ENCODE results near the gene TTC16.

TTC16 gene

GRCh38 chr9:127715470-127716337 lies at the start of gene TTC16, which contains the start of gene PTRH1:
TTC16 (plus strand) TSS chr9:127716079; CDS start chr9:127716146, 67 bp downstream.
PTRH1 (minus strand) TSS chr9:127715663; CDS start chr9:127715639, 24 bp downstream.
- peak within 1 kb of the TSS; percentile 96 for H3K4me3 ChIP-seq

GRCh38 chr9:127667127-127667844 lies 48.6 kb upstream of the TTC16 start:
- Histone ChIP-seq H3K27ac (no peak overlapping the region), H3K4me3 (no peak overlapping the region)
- no peak for TF ChIP-seq CTCF (IDR thresholded peaks at IDR 0.05)
- no peak for DNase-seq (ENCODE audit: low spot score)

More at GRCh38 chr9:127715470-127716337, at the start of gene TTC16, which contains the start of gene PTRH1:
- peak within 1 kb of the TSS; percentile 73 to 75 for H3K27ac ChIP-seq
- TF ChIP-seq CTCF (IDR thresholded peaks at IDR 0.05), result no peak
- DNase-seq (ENCODE audit: low spot score), result peak; percentile 98

GRCh38 chr9:127667906-127668305 lies 48.0 kb upstream of the TTC16 start:
- no peak for TF ChIP-seq CTCF (IDR thresholded peaks at IDR 0.05)
- Histone ChIP-seq H3K27ac (no peak overlapping the region), H3K4me3 (no peak overlapping the region)
- no peak for DNase-seq (ENCODE audit: low spot score)

GRCh38 chr9:127673234-127673633 lies 42.6 kb upstream of the TTC16 start:
- no peak overlapping the region for H3K4me3 ChIP-seq
- DNase-seq (ENCODE audit: low spot score), result no peak
- H3K27ac ChIP-seq, result no peak overlapping the region
- TF ChIP-seq CTCF (IDR thresholded peaks at IDR 0.05), result no peak

- DNase-seq (ENCODE audit: low spot score), result no peak
- Histone ChIP-seq H3K27ac (no peak overlapping the region), H3K4me3 (no peak overlapping the region)
- TF ChIP-seq CTCF (IDR thresholded peaks at IDR 0.05), result no peak
Observed at GRCh38 chr9:127676638-127677037, 39.2 kb upstream of the TTC16 start.

- no peak for TF ChIP-seq CTCF (IDR thresholded peaks at IDR 0.05)
- no peak for DNase-seq (ENCODE audit: low spot score)
- H3K4me3 ChIP-seq, result no peak overlapping the region
- no peak overlapping the region for H3K27ac ChIP-seq
Observed at GRCh38 chr9:127679506-127679905, 36.4 kb upstream of the TTC16 start.
